ENCODE measurements around the gene TBC1D3D. TPM values are rescaled to one million over a fixed set of nuclear protein-coding genes. Genes with fewer than 3 reads are reported as not detected.

Gene TBC1D3D
- 0.09 and 0.11 TPM in 2 replicates for total RNA-seq

GRCh38 chr17:38003676-38004075 lies at the start of gene TBC1D3D:
Gene TBC1D3D, plus strand, starts transcription at chr17:38003976. Its CDS starts 1,585 bp downstream, at chr17:38005561.

GRCh38 chr17:37988960-37989359 lies 14.8 kb upstream of the TBC1D3D start, which contains the start of gene TBC1D3L:
Gene TBC1D3L, minus strand, starts transcription at chr17:37989060. Its CDS starts 1,540 bp downstream, at chr17:37987520.

Other genes with a start within 250 kb of the TBC1D3D start
- not detected in 2 replicates for gene TBC1D3K, start 79.6 kb upstream of the TBC1D3D start, total RNA-seq
- 2.4 TPM in 1 of 2 replicates, not detected in the other for gene TBC1D3L, start 14.9 kb upstream of the TBC1D3D start, total RNA-seq
- gene TBC1D3C, start 64.7 kb downstream of the TBC1D3D start, total RNA-seq = 0.87 TPM in 1 of 2 replicates, not detected in the other
- 1.4 TPM in 1 of 2 replicates, not detected in the other for gene TBC1D3E, start 124.0 kb downstream of the TBC1D3D start, total RNA-seq
- not detected in 2 replicates for gene TBC1D3, start 188.6 kb downstream of the TBC1D3D start, total RNA-seq